Neuronal stem cell (in vitro differentiated cells): ENCODE measurements around the gene HSP90AB1.

Experiments
- DNase-seq: peaks from one replicate; pipeline ENCODE4 v3.0.0-alpha.2; 2013; ENCODE audit warnings: low spot score
- H2AFZ ChIP-seq: one replicate; pipeline ENCODE4 v1.6.1; 2013; ENCODE audit warnings: mild to moderate bottlenecking, low read length, inconsistent platforms
- H2AK5ac ChIP-seq: 2 replicates; pipeline ENCODE4 v1.6.1; 2013; ENCODE audit warnings: low read depth, mild to moderate bottlenecking, inconsistent platforms, low read length, moderate library complexity, mixed read lengths
- H2BK120ac ChIP-seq: 2 replicates; pipeline ENCODE4 v1.6.1; 2013; ENCODE audit warnings: low read depth, mild to moderate bottlenecking, inconsistent platforms, low read length, moderate library complexity, mixed read lengths
- H2BK12ac ChIP-seq: one replicate; pipeline ENCODE4 v1.6.1; 2013; ENCODE audit warnings: low read length, inconsistent platforms
- H2BK15ac ChIP-seq: 2 replicates; pipeline ENCODE4 v1.6.1; 2013; ENCODE audit warnings: mild to moderate bottlenecking, low read length, inconsistent platforms, mixed read lengths
- H2BK5ac ChIP-seq: one replicate; pipeline ENCODE4 v1.6.1; 2013; ENCODE audit warnings: inconsistent platforms, mild to moderate bottlenecking, low read length, moderate library complexity
- H3K14ac ChIP-seq: one replicate; pipeline ENCODE4 v1.6.1; 2013; ENCODE audit warnings: low read length, inconsistent platforms
- H3K18ac ChIP-seq: 2 replicates; pipeline ENCODE4 v1.6.1; 2013; ENCODE audit warnings: low read length, inconsistent platforms
- H3K23ac ChIP-seq: 2 replicates; pipeline ENCODE4 v1.6.1; 2013; ENCODE audit warnings: low read depth, mild to moderate bottlenecking, mixed read lengths, low read length, inconsistent platforms; ENCODE audit not compliant: poor library complexity
- H3K27ac ChIP-seq: replicated peaks from 3 replicates; pipeline ENCODE4 v1.5.1; 2013; ENCODE audit warnings: low read length, inconsistent platforms
- H3K27me3 ChIP-seq, 3 experiments: 2 replicates each; pipeline ENCODE4 v1.6.1; 2013; ENCODE audit warnings: low read length in 3 of 3, mild to moderate bottlenecking in 2 of 3, inconsistent platforms in 1 of 3, low read depth in 1 of 3, mixed read lengths in 1 of 3, moderate library complexity in 1 of 3; ENCODE audit not compliant: control insufficient read depth in 3 of 3, insufficient read depth in 3 of 3
- H3K36me3 ChIP-seq, 2 donors: replicated peaks in 1 of 2; 2 replicates each; pipeline ENCODE4 v1.6.1; 2013; ENCODE audit warnings: low read length in 2 of 2; ENCODE audit not compliant: control insufficient read depth in 2 of 2, insufficient read depth in 2 of 2
- H3K4ac ChIP-seq: 2 replicates; pipeline ENCODE4 v1.6.1; 2013; ENCODE audit warnings: inconsistent platforms, mild to moderate bottlenecking, low read length, moderate library complexity
- H3K4me1 ChIP-seq, 2 donors: 1 replicate in 1 of 2; 2 replicates in 1 of 2; pipeline ENCODE4 v1.6.1; 2013; ENCODE audit warnings: low read length in 2 of 2, low read depth in 1 of 2; ENCODE audit not compliant: control insufficient read depth in 2 of 2, insufficient read depth in 1 of 2
- H3K4me2 ChIP-seq: one replicate; pipeline ENCODE4 v1.6.1; 2013; ENCODE audit warnings: mild to moderate bottlenecking, low read length, inconsistent platforms; ENCODE audit not compliant: insufficient read depth, poor library complexity, severe bottlenecking
- H3K4me3 ChIP-seq, 2 donors: 2 replicates each; pipeline ENCODE4 v1.5.1; 2013; ENCODE audit warnings: low read length in 2 of 2, mild to moderate bottlenecking in 2 of 2, inconsistent platforms in 1 of 2, moderate library complexity in 1 of 2
- H3K79me1 ChIP-seq: one replicate; pipeline ENCODE4 v1.6.1; 2013; ENCODE audit warnings: low read depth, mild to moderate bottlenecking, inconsistent platforms, low read length, moderate library complexity
- H3K9ac ChIP-seq: one replicate; pipeline ENCODE4 v1.6.1; 2013; ENCODE audit warnings: mild to moderate bottlenecking, low read depth, low read length, inconsistent platforms; ENCODE audit not compliant: poor library complexity
- H3K9me3 ChIP-seq, 2 donors: replicated peaks in 1 of 2; 2 replicates each; pipeline versions ENCODE3 to v1.6.1; 2013; ENCODE audit warnings: low read length in 2 of 2, mild to moderate bottlenecking in 2 of 2, inconsistent platforms in 1 of 2, low read depth in 1 of 2, mixed read lengths in 1 of 2, moderate library complexity in 1 of 2; ENCODE audit not compliant: control insufficient read depth in 2 of 2, insufficient read depth in 1 of 2
- H4K8ac ChIP-seq: one replicate; pipeline ENCODE4 v1.6.1; 2013; ENCODE audit warnings: low read depth, mild to moderate bottlenecking, inconsistent platforms, low read length, moderate library complexity
- H4K91ac ChIP-seq: one replicate; pipeline ENCODE4 v1.6.1; 2013; ENCODE audit warnings: low read length, low read depth, mild to moderate bottlenecking, inconsistent platforms; ENCODE audit not compliant: poor library complexity
- WGBS, 2 donors: extraction: QIAGEN DNeasy Blood & Tissue Kit; methylation state at CpG; one replicate each; pipeline ENCODE4 v1.1.7; 2013; ENCODE audit warnings: missing lambda C conversion rate in 2 of 2, mixed read lengths in 1 of 2; ENCODE audit not compliant: insufficient read length in 2 of 2, insufficient replicate concordance in 1 of 2; ENCODE audit errors: extremely low coverage in 2 of 2; 5-methylcytosine and 5-hydroxymethylcytosine counted together

The HSP90AB1 gene

GRCh38 chr6:44265722-44266233 is 18.9 kb downstream of the HSP90AB1 start:
- Histone ChIP-seq H3K27me3 (no peaks in the 10 kb centered on the region), H3K23ac (no peak overlapping the region), H2AK5ac (peak overlapping the region; percentile 82), H3K18ac (no peak overlapping the region), H2BK12ac (no peak overlapping the region), H3K14ac (no peak overlapping the region), H3K9ac (no peak overlapping the region), H2BK120ac (no peak overlapping the region), H3K4me3 (no peak overlapping the region), H3K27ac (no peak overlapping the region), H3K9me3 (no peaks in the 10 kb centered on the region), H2BK5ac (no peak overlapping the region), H4K91ac (no peak overlapping the region), H3K4me1 (peaks cover 35 to 48% of the 10 kb centered on the region in 2 donors), H3K79me1 (peaks cover 2% of the 10 kb centered on the region), H2BK15ac (no peak overlapping the region), H3K4ac (no peak overlapping the region), H2AFZ (peak overlapping the region; percentile 90), H4K8ac (no peak overlapping the region), H3K4me2 (no peak overlapping the region), H3K36me3 (peaks cover 2 to 23% of the 10 kb centered on the region in 2 donors)
- no CpG with 5 or more reads among the region's 17 CpGs for WGBS, 2 donors
- DNase-seq: no peak

- DNase-seq: no peak
These were observed 19.4 kb downstream of the HSP90AB1 start for GRCh38 chr6:44266347-44266746.

GRCh38 chr6:44267252-44267651 is 20.4 kb downstream of the HSP90AB1 start:
- Histone ChIP-seq H2BK5ac (no peak overlapping the region), H3K4me1 (peaks cover 43 to 58% of the 10 kb centered on the region in 2 donors), H3K4me2 (no peak overlapping the region), H3K27me3 (no peaks in the 10 kb centered on the region), H3K27ac (no peak overlapping the region), H3K14ac (no peak overlapping the region), H3K4me3 (no peak overlapping the region), H2AK5ac (no peak overlapping the region), H4K91ac (no peak overlapping the region), H3K9ac (no peak overlapping the region), H3K4ac (no peak overlapping the region), H3K9me3 (no peaks in the 10 kb centered on the region), H3K36me3 (peaks cover 0 to 9% of the 10 kb centered on the region in 2 donors), H2AFZ (no peak overlapping the region), H3K23ac (no peak overlapping the region), H2BK12ac (no peak overlapping the region), H2BK120ac (no peak overlapping the region), H4K8ac (no peak overlapping the region), H3K18ac (no peak overlapping the region), H2BK15ac (no peak overlapping the region), H3K79me1 (peaks cover 2% of the 10 kb centered on the region)
- WGBS, 2 donors: no CpG with 5 or more reads among the region's 10 CpGs
- no peak for DNase-seq

More at GRCh38 chr6:44266347-44266746, 19.4 kb downstream of the HSP90AB1 start:
- H3K18ac ChIP-seq: no peak overlapping the region
- no peak overlapping the region for H3K27ac ChIP-seq
- H4K91ac ChIP-seq: no peak overlapping the region
- H3K9me3 ChIP-seq: no peaks in the 10 kb centered on the region
- no peak overlapping the region for H2BK120ac ChIP-seq
- H3K23ac ChIP-seq: no peak overlapping the region
- no peak overlapping the region for H2BK12ac ChIP-seq
- no peak overlapping the region for H3K14ac ChIP-seq
- H2AFZ ChIP-seq: no peak overlapping the region
- no peak overlapping the region for H3K4me3 ChIP-seq
- no peak overlapping the region for H3K4me2 ChIP-seq
- no CpG with 5 or more reads among the region's 3 CpGs for WGBS, 2 donors
- H3K9ac ChIP-seq: no peak overlapping the region
- H2BK5ac ChIP-seq: no peak overlapping the region
- peaks cover 36 to 52% of the 10 kb centered on the region in 2 donors for H3K4me1 ChIP-seq
- H4K8ac ChIP-seq: no peak overlapping the region
- no peak overlapping the region for H3K4ac ChIP-seq
- H3K27me3 ChIP-seq: no peaks in the 10 kb centered on the region
- peaks cover 2 to 18% of the 10 kb centered on the region in 2 donors for H3K36me3 ChIP-seq
- H2BK15ac ChIP-seq: no peak overlapping the region
- peak overlapping the region; percentile 82 for H2AK5ac ChIP-seq
- H3K79me1 ChIP-seq: peaks cover 2% of the 10 kb centered on the region

GRCh38 chr6:44268095-44268628 is 21.3 kb downstream of the HSP90AB1 start:
- Histone ChIP-seq H3K23ac (no peak overlapping the region), H3K27me3 (peaks cover 0 to 2% (median 0%) of the 10 kb centered on the region in 3 experiments), H3K4me2 (peak overlapping the region; percentile 41), H2BK5ac (peak overlapping the region; percentile 3), H2BK15ac (no peak overlapping the region), H3K27ac (peak overlapping the region; percentile 61), H2AK5ac (no peak overlapping the region), H3K4me1 (peaks cover 44 to 54% of the 10 kb centered on the region in 2 donors), H4K91ac (no peak overlapping the region), H3K4ac (no peak overlapping the region), H3K9ac (no peak overlapping the region), H4K8ac (no peak overlapping the region), H3K4me3 (peak overlapping the region in 1 of 2 donors; percentile 5), H2BK120ac (no peak overlapping the region), H2AFZ (peak overlapping the region; percentile 72), H2BK12ac (no peak overlapping the region), H3K36me3 (peaks cover 2 to 6% of the 10 kb centered on the region in 2 donors), H3K9me3 (no peaks in the 10 kb centered on the region), H3K14ac (no peak overlapping the region), H3K18ac (no peak overlapping the region), H3K79me1 (peaks cover 2% of the 10 kb centered on the region)
- peak; percentile 86 for DNase-seq
- WGBS, 2 donors: no CpG with 5 or more reads among the region's 5 CpGs
